T-cell (primary cell): Measurements from ENCODE around the gene TRPC5OS. TPM values are rescaled to one million over a fixed set of nuclear protein-coding genes. Genes with fewer than 3 reads are reported as not detected.

Experiments used
- ATAC-seq, 4 experiments: fragments of 200-7000 bp in 3 of 4; fragments of 150-1000 bp in 1 of 4; cut with Tn5 transposase; replicated peaks in 1 of 4; 1 replicate in 3 of 4; 2 replicates in 1 of 4; pipeline ENCODE4 v1.10.0; 2021; ENCODE audit warnings: moderate library complexity in 3 of 4, mild to moderate bottlenecking in 2 of 4, moderate number of reproducible peaks in 1 of 4
- CTCF ChIA-PET, 2 donors: fragments of 300-600 bp; sonication (Branson Sonifier 250); formaldehyde crosslinking; loops; one replicate each; lab custom pipeline; 2022; ENCODE audit warnings: antibody characterized with exemption in 2 of 2; lab: Charles Lee
- POLR2A ChIA-PET, 2 donors: fragments of 300-600 bp; sonication (Branson Sonifier 250); formaldehyde crosslinking; loops; one replicate each; lab custom pipeline; 2022; ENCODE audit warnings: antibody characterized with exemption in 2 of 2; lab: Charles Lee
- DNase-seq, 35 experiments: peaks; one replicate each; pipeline versions ENCODE4 v3.0.0 to v3.0.0-alpha.2; 2013 to 2023
- H3K27ac ChIP-seq: one replicate; pipeline ENCODE4 v1.5.1; 2013; ENCODE audit warnings: low read length
- H3K27me3 ChIP-seq, 2 experiments: replicated peaks in 1 of 2; 1 replicate in 1 of 2; 2 replicates in 1 of 2; pipeline versions ENCODE4 v1.6.1 to v1.7.0; 2013; ENCODE audit warnings: low read length in 1 of 2, mixed read lengths in 1 of 2; ENCODE audit not compliant: control insufficient read depth in 2 of 2, insufficient read depth in 2 of 2; ENCODE audit errors: extremely low read depth in 1 of 2
- H3K36me3 ChIP-seq, 2 donors: 1 replicate in 1 of 2; 2 replicates in 1 of 2; pipeline versions ENCODE4 v1.6.1 to v1.7.0; 2013; ENCODE audit warnings: low read length in 1 of 2; ENCODE audit not compliant: control insufficient read depth in 2 of 2, insufficient read depth in 1 of 2; ENCODE audit errors: extremely low read depth in 1 of 2
- H3K4me1 ChIP-seq, 2 experiments: 1 replicate in 1 of 2; 2 replicates in 1 of 2; pipeline versions ENCODE4 v1.6.1 to v1.7.0; 2013; ENCODE audit warnings: low read length in 2 of 2, mixed read lengths in 1 of 2; ENCODE audit not compliant: insufficient read depth in 2 of 2, control insufficient read depth in 1 of 2; ENCODE audit errors: extremely low read depth in 1 of 2
- H3K4me3 ChIP-seq, 2 donors: 1 replicate in 1 of 2; 2 replicates in 1 of 2; pipeline versions ENCODE4 v1.5.1 to v1.7.0; 2013; ENCODE audit warnings: mild to moderate bottlenecking in 2 of 2, low read length in 1 of 2, moderate library complexity in 1 of 2; ENCODE audit not compliant: control insufficient read depth in 1 of 2; ENCODE audit errors: extremely low read depth in 1 of 2
- H3K9me3 ChIP-seq: 2 replicates; pipeline ENCODE4 v1.7.0; 2013
- H3K27ac Mint-ChIP-seq, 2 donors: one replicate each; pipeline ENCODE4 v1.8.0; 2020 to 2021; ENCODE audit warnings: mild to moderate bottlenecking in 2 of 2, mixed read lengths in 2 of 2
- H3K27me3 Mint-ChIP-seq, 2 donors: one replicate each; pipeline ENCODE4 v1.8.0; 2021 to 2022; ENCODE audit warnings: mixed read lengths in 2 of 2
- H3K36me3 Mint-ChIP-seq: one replicate; pipeline ENCODE4 v1.8.0; 2021; ENCODE audit warnings: mixed read lengths
- H3K4me1 Mint-ChIP-seq, 3 donors: one replicate each; pipeline ENCODE4 v1.8.0; 2020 to 2022; ENCODE audit warnings: mixed read lengths in 3 of 3, mild to moderate bottlenecking in 1 of 3
- H3K4me3 Mint-ChIP-seq, 3 donors: one replicate each; pipeline ENCODE4 v1.8.0; 2020 to 2022; ENCODE audit warnings: mild to moderate bottlenecking in 3 of 3, mixed read lengths in 3 of 3, moderate library complexity in 3 of 3
- H3K9me3 Mint-ChIP-seq, 3 donors: one replicate each; pipeline ENCODE4 v1.8.0; 2020 to 2022; ENCODE audit warnings: mixed read lengths in 3 of 3
- WGBS: methylation state at CpG from one replicate; pipeline ENCODE4 v1.1.5; 2013; ENCODE audit warnings: missing lambda C conversion rate; ENCODE audit not compliant: insufficient coverage; 5-methylcytosine and 5-hydroxymethylcytosine counted together
- total RNA-seq, 35 experiments: library from RNA in 6 of 35; stranded (reverse) in 6 of 35; fragments of 120-200 nt in 1 of 35; gene quantifications; one replicate each; pipeline versions ENCODE4 v1.2.1 to v1.2.4 and lab custom pipeline; 2013 to 2026

TRPC5OS gene
- total RNA-seq, 5 donors from 2014 or later (not counting 1 experiment from before 2014, with no cell fraction given), result 0.30 TPM; not detected in 4

DNA sequence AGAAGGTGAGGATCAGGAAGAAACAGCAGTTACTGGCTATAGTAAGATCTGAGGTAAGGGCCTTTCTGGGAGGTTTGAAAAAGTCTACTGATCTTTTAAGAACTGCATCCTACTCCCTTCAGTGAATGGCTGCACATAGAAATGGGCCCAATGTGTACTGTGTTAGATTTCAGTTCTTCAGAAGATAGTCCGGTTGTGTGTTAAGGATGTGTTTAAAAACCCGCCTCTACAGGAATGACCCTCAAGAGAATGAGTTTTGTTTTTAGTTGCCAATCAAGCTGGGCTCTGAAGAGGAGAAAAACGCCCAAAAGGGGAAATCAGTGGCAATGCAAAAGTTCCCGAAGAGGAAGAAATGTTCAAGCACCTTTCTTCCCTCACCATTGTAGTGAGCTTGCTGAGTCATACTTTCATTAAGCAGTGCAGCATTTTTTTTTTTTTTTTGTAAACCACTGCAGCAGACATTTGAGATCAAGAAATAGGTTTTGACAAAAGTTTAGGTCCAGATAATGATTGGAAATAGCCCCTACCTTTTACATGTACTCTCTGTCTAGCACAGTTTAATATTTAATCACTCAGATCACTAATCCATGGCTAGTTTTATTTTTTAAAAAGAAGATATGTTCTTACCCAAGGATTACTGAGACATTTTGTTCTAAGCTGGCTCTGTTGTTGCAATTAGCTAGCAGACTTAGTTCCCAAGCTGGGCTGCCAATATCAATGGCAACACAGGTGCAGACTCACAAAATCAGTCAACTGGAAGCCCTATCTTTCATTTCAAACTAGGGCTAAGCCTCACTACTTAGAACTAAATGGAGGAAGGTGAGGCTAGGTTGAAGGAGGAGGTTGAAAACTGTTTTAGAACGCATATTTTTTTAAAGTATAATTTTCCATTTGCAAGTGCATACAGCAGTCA, 7.0 kb upstream of the TRPC5OS start:
- Mint-ChIP-seq H3K27ac (no peak overlapping the region), H3K4me1 (peaks cover 0 to 2% (median 0%) of the 10 kb centered on the region in 3 donors), H3K9me3 (no peaks in the 10 kb centered on the region), H3K4me3 (no peak overlapping the region), H3K36me3 (no peaks in the 10 kb centered on the region), H3K27me3 (peaks cover 8 to 51% of the 10 kb centered on the region in 2 donors)
- ATAC-seq (no peak), DNase-seq (no peak)
- no peak overlapping the region for H3K4me3 ChIP-seq
- H3K36me3 ChIP-seq, result no peaks in the 10 kb centered on the region
- no peaks in the 10 kb centered on the region for H3K27me3 ChIP-seq
- ChIA-PET POLR2A (no interaction called here), CTCF (interaction anchor here (0.6 to 2.0 kb wide), 3 partner anchors 863 to 1419 kb away, joined by 3 to 6 read pairs (median 4); no protein-coding TSS in a partner anchor)
- no peak overlapping the region for H3K27ac ChIP-seq
- no CpG with 5 or more reads among the region's 5 CpGs for WGBS
- no peaks in the 10 kb centered on the region for H3K9me3 ChIP-seq
- H3K4me1 ChIP-seq, result no peaks in the 10 kb centered on the region

- H3K4me1 Mint-ChIP-seq, result peaks cover 0 to 2% (median 0%) of the 10 kb centered on the region in 3 donors
- WGBS, result no CpG with 5 or more reads among the region's 1 CpG
- H3K27ac ChIP-seq, result no peak overlapping the region
- H3K4me1 ChIP-seq, result no peaks in the 10 kb centered on the region
- ChIA-PET POLR2A (no interaction called here), CTCF (interaction anchor here (0.6 to 2.0 kb wide), 3 partner anchors 862 to 1418 kb away, joined by 3 to 6 read pairs (median 4); no protein-coding TSS in a partner anchor)
- DNase-seq, result peak in 3 of 35 experiments; percentile 0 to 29 (median 1)
- no peaks in the 10 kb centered on the region for H3K9me3 Mint-ChIP-seq
- no peak for ATAC-seq
- no peak overlapping the region for H3K27ac Mint-ChIP-seq
- H3K27me3 ChIP-seq, result no peaks in the 10 kb centered on the region
- H3K4me3 ChIP-seq, result no peak overlapping the region
- no peak overlapping the region for H3K4me3 Mint-ChIP-seq
- H3K27me3 Mint-ChIP-seq, result peaks cover 8 to 51% of the 10 kb centered on the region in 2 donors
- no peaks in the 10 kb centered on the region for H3K36me3 ChIP-seq
- H3K9me3 ChIP-seq, result no peaks in the 10 kb centered on the region
- H3K36me3 Mint-ChIP-seq, result no peaks in the 10 kb centered on the region
Measured at GRCh38 chrX:111869639-111870034, 6.3 kb upstream of the TRPC5OS start.

GRCh38 chrX:111874241-111874640, 1.7 kb upstream of the TRPC5OS start:
- H3K4me1 Mint-ChIP-seq, result no peaks in the 10 kb centered on the region
- Histone ChIP-seq H3K4me3 (no peak overlapping the region), H3K9me3 (no peaks in the 10 kb centered on the region), H3K4me1 (no peaks in the 10 kb centered on the region), H3K27me3 (no peaks in the 10 kb centered on the region), H3K36me3 (no peaks in the 10 kb centered on the region), H3K27ac (no peak overlapping the region)
- no CpG with 5 or more reads among the region's 3 CpGs for WGBS
- DNase-seq (no peak), ATAC-seq (no peak)
- H3K4me3 Mint-ChIP-seq, result no peak overlapping the region
- H3K27ac Mint-ChIP-seq, result no peak overlapping the region
- H3K27me3 Mint-ChIP-seq, result peaks cover 4 to 33% of the 10 kb centered on the region in 2 donors
- H3K9me3 Mint-ChIP-seq, result no peaks in the 10 kb centered on the region
- CTCF ChIA-PET, result no interaction called here
- POLR2A ChIA-PET, result no interaction called here
- no peaks in the 10 kb centered on the region for H3K36me3 Mint-ChIP-seq

- no peak for DNase-seq
- ChIA-PET POLR2A (no interaction called here), CTCF (no interaction called here)
- H3K36me3 Mint-ChIP-seq, result no peaks in the 10 kb centered on the region
- H3K9me3 Mint-ChIP-seq, result no peaks in the 10 kb centered on the region
- H3K27me3 Mint-ChIP-seq, result peaks cover 0 to 24% of the 10 kb centered on the region in 2 donors
- WGBS, result no CpG with 5 or more reads among the region's 3 CpGs
- H3K27ac Mint-ChIP-seq, result no peak overlapping the region
- no peaks in the 10 kb centered on the region for H3K4me1 ChIP-seq
- no peaks in the 10 kb centered on the region for H3K36me3 ChIP-seq
- no peaks in the 10 kb centered on the region for H3K27me3 ChIP-seq
- H3K4me1 Mint-ChIP-seq, result no peaks in the 10 kb centered on the region
- ATAC-seq, result no peak
- no peak overlapping the region for H3K4me3 Mint-ChIP-seq
- no peaks in the 10 kb centered on the region for H3K9me3 ChIP-seq
- H3K4me3 ChIP-seq, result no peak overlapping the region
- H3K27ac ChIP-seq, result no peak overlapping the region
Measured at GRCh38 chrX:111876646-111877045, 665 bp downstream of the TRPC5OS start.

- Histone ChIP-seq H3K9me3 (no peaks in the 10 kb centered on the region), H3K4me3 (no peak overlapping the region), H3K27me3 (no peaks in the 10 kb centered on the region), H3K4me1 (no peaks in the 10 kb centered on the region), H3K27ac (no peak overlapping the region), H3K36me3 (no peaks in the 10 kb centered on the region)
- Mint-ChIP-seq H3K36me3 (no peaks in the 10 kb centered on the region), H3K9me3 (no peaks in the 10 kb centered on the region), H3K4me3 (no peak overlapping the region), H3K27me3 (peaks cover 0 to 16% of the 10 kb centered on the region in 2 donors), H3K27ac (no peak overlapping the region), H3K4me1 (no peaks in the 10 kb centered on the region)
- POLR2A ChIA-PET, result no interaction called here
- CTCF ChIA-PET, result no interaction called here
- WGBS, result no CpG with 5 or more reads among the region's 3 CpGs
- ATAC-seq (no peak), DNase-seq (no peak)
Measured at GRCh38 chrX:111877681-111878080, 1.7 kb downstream of the TRPC5OS start.

DNA sequence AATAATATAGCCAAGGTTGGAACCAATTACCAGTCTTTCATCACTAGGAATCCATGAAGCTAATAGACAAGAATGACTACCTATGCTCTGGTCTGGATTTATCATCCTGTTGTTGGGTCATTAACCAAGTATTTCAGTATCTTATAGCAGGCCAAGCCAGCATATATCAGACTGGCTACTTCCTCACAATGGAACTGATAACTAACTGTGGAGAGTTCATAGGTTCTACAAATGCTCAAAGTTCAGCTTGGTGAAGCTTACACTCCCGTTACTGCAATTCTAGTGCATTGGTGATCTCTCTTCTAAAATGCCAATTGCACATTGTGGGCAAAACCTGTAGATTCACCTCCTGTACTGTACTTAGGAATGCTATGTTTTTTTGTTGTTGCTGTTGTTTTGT, 4.8 kb downstream of the TRPC5OS start:
- Histone ChIP-seq H3K9me3 (no peaks in the 10 kb centered on the region), H3K27me3 (no peaks in the 10 kb centered on the region), H3K36me3 (no peaks in the 10 kb centered on the region), H3K4me1 (no peaks in the 10 kb centered on the region), H3K4me3 (no peak overlapping the region), H3K27ac (no peak overlapping the region)
- Mint-ChIP-seq H3K4me1 (no peaks in the 10 kb centered on the region), H3K27me3 (peaks cover 0 to 9% of the 10 kb centered on the region in 2 donors), H3K4me3 (no peak overlapping the region), H3K9me3 (no peaks in the 10 kb centered on the region), H3K36me3 (no peaks in the 10 kb centered on the region), H3K27ac (no peak overlapping the region)
- no peak for ATAC-seq
- POLR2A ChIA-PET, result no interaction called here
- no peak for DNase-seq
- WGBS, result no CpG with 5 or more reads among the region's 1 CpG
- CTCF ChIA-PET, result no interaction called here
